GM19239 (cell line): ENCODE measurements around the gene PLXNA1.

ENCODE experiments used
- DNase-seq: peaks from one replicate; pipeline ENCODE4 v3.0.0; 2011; ENCODE audit warnings: low spot score; ENCODE audit not compliant: insufficient read length
- FAIRE-seq: peaks from 2 replicates; lab custom pipeline; 2011; peaks lifted over from hg19 to GRCh38; lab: Jason Lieb, UNC

Gene PLXNA1

DNA sequence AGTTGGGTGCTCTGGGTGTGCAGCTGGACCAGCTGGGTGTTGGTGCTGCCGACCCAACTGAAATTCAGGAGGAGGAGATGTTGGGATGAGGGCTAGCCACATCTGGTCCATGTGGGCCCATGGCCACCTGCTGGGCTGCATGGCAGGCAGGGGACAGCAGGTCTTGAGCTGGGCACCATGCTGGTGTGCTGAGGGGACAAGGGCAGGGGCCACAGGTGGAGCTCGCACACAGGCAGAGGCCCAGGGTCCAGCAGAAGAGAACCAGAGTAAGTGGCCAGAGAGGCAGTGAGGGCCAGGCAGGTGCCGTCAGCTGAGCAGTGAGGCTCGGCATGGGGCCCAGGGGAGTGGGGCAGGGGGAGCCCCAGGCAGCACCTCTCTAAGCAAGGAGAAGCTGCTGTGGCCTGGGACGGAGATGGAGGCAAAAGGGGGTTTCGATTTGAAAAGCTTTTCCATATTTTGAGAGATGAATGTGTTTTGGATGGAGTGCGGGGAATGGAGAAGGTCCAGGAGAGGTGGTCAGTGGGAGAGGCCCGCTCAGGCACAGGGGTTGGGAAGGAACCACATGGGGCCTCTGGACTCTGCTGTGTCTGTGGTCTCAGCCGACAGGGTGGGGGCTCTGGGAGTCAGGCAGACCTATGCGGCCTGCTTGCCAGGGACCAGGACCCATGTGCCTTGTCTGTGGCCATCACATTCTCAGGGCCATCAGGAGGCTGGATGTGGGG lies 30.5 kb upstream of the PLXNA1 start:
- no peak for DNase-seq
- no peak for FAIRE-seq

DNA sequence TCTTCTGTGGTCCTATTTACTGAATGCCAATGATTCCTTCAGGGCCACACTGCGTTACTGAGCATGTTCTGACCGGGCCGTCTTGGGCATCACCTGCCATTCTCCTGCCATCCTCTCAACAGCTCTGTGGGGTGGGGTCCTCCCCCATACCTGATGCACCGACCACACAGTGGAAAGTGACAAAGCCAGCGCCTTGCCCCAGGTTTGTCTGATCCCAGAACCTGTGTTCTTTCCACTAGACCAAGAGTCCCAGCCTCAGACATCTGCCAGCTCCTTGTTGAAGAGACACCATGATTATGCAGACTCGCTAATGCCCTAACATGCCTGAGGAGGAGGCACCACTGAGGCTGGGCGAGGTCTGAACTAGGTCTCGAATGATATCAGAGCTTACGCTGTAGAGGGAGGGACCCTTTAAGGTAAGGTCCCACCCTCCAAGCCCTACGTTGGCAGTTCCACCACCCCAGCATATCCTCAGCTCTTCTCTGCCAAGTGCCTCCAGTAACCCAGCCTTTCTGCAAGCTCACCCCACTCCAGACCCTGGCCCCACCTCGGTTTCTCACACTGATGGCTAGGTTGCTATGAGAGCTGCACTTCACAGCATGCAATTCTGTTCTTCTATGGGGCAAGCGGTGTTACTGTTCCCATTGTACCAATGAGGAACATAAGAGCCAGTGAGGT lies 29.8 kb upstream of the PLXNA1 start:
- DNase-seq, result no peak
- FAIRE-seq, result no peak

DNA sequence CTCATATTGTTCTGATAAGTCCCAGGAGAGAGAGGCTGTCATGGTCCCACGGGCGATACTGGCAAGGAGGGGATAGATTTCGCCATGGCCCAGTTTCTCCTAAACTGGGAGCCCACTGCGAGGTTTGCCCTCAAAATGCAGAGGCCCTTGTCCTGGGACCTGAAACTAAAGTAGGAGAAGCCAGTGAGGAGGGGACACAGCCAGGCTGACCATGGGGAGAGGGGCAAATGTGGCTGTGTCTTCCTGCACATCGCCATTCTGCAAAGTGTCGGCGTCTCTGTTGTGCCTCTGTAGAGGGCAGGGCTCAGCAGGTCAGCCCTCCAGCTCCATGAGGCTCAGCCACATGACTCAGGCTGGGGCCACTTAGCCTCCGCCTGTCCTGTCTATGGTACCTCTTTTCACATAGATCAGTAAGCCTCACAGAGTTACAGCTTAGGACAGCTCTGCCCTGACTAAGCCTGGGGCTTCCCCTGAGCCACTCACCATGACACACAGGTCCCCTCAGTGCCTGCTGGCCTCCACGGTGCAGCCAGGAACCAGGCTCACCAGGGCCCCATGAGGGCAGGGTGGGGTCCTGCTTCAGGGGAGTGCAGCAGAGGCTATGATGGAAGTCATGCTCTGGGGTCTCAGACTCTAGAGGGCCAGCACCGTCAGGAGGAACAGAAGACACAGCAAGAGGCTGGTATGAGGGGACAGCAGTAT lies 28.6 kb upstream of the PLXNA1 start:
- FAIRE-seq (no peak), DNase-seq (no peak)

DNA sequence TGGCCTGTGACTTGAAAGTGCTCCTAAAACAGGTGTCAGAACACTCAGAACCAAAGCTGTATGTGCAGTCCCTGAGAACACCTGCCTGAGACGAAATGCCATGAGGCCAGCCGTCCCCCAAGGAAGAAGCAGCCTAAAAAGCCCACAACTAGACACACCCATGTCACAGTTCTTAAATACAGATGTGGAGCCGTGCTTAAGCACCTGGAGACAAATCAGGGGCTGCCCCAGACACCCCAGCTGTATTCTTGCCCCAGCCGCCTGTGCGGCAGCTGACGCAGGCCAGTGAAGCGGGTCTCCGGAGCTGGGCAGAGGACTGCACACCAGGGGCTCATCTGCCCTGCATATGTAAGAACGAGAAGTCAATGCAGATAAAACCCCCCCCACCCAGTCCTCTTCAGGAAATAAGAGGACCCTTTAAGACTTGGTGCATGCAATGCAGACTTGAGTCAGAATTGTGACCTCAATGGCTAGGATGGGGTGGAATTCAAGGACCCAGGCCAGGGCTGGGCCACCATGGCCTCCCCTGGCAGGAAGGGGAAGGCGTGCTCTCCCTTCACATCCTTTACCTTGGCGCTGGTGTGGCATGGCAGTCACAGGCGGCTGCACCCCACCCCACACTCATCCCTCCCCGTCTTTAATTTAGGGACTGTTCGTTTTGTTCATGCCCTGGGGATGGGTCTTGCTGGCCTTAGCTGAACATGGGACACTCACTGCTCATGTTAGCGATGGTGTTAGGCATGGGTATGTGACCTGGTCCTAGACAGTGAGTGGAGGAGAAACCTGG lies 27.7 kb upstream of the PLXNA1 start:
- FAIRE-seq (no peak), DNase-seq (no peak)

DNA sequence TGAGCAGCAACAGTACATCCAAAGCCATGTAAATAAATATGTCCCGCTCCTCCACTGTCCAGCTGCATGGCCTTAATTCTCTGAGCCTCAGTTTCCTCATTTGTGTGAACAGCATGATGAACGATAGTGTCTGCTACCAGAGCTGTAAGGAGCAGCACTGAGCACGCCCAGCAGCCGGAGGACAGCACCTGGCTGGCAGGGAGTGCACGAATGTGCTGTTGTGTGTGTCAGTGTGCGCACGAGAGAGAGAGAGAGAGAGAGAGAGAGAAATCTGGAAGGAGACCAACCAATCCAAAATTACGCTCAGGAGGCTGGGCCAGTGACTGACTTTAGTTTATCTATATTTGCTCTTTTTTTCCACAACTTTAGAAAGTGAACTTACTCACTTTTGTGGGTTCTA lies 26.6 kb upstream of the PLXNA1 start:
- FAIRE-seq, result no peak
- no peak for DNase-seq

DNA sequence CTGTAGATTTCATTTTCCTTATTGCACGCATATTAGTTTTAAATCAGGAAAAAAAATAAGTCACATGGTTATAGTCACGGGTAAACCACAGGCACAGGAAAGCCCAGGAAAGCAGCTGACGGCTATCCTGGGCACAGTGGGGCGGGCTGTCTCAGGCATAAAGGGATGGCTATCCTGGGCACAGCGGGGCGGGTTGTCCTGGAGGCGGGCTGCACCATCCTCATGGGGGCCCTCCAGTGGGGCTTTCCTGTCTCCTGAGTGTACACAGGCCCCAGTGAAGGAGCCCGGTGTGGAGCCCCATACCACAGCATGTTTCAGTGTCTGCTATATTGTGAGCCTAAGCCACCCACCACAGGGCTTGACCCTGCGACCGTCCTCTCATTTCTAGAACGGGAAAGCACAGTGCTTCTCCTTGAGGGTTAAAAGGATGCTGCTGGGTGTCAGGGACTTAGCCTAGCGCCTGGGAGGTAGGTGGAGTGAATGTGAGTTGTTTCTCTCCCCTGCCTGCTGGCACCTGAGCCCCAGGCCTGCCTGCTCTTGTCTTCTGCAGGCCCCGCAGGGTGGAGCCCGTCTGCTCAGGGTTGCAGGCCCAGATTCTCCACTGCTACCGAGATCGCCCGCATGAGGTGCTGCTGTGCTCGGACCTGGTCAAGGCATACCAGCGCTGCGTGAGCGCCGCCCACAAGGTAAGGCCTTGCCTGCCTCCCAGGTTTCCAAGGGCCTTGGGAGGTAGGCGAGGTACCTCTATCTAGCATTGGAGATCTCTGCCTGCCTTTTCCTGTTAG lies 25.9 kb upstream of the PLXNA1 start:
- FAIRE-seq (no peak), DNase-seq (no peak)

DNA sequence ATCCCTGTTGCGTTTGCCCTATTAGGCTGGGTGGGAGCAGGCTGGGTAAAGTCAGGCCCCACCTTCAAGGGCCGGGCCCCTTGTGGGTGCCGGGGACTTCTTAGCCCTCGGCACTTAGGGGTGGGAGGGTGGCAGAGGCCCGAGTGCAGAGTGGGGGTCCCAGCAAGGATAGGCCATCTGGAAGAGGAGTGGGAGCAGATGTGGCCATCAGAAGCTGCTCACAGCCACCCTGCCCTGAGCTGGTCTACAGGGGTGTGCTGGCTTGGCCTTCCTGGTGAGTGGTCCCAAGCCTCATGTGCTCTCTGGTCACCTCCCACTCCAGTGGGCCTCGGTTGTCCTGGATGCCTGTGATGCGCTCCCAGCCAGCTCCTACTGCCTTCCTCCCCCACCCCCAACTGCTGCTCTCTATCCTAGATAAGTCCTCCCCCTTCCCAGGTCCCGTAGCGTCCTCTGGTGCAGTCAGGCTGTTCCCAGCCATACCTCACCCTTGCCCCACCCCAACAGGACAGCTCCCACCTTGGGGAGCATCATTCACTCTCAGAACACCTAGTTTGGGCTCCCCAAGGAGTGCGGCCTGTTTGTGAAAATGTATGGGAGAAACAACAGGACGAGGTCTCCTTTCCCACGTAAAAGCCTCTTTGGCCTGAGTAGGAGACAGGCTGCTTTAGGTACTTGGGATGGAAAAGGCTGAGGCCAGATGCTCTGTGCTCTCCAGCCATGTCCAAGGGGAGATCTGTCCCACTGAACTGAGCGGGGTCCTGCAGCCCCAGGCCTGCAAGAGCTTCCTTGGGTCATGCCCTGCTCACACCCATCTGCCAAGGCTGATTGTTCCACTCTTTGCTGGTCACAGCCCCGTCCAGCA lies 24.9 kb upstream of the PLXNA1 start:
- FAIRE-seq (no peak), DNase-seq (no peak)

DNA sequence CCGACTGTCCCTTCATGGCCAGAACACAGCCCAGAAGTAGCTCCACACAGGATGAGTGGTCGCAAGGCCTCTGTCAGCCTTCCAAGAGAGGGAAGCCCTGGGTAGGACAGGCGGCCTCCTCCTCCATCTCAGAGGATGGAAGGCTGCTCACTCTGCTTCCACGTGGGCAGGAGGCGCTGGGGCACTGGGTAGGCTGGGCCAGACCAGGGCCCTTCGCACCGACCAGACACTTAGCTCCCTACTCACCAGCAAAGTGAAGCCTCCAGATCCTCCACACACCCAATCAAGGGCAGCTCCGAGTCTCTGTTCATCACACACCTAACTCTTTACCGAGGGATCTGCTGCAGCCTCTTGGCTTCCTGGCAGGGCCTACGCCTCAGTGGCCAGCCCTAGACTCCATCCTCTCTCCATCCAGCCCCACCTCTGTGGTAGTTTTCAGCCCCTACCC lies 24.3 kb upstream of the PLXNA1 start:
- FAIRE-seq, result no peak
- DNase-seq, result no peak

DNA sequence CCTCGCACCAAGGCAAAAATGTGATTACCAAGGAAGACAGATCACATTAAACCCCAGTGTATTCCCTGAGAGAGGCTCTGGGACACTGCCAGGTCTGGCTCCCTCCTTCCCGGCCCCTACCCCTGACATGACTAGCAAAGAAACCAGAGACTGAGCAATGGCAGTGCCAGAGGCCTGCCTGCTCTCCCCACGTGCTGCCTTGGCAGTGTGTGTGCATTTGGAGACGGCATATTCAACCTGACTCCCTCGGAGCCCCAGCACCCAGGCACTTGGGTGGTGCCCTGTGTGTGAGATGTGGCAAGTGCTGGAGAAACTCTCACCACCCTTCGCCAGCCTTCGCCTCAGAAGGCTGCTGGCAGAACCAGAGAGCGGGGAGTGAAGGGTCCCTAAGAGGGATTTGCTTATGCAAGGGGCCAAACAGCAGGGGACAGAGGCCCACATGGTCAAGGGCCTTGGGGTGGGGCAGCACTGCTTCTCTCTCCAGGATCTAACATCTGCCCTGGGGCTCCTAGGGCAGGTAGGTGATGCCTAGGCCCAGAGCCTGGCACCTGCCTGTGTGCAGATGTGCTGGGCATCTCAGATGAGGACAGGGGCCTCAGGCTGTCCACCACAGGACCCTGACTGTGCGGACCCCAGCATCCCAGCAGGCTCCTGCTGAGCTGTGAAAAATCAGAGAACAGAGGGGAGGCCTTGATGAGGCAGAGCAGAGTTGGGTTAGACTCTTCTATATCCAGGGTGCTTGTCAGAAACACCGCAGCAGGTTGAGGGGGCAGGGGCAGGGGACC lies 23.6 kb upstream of the PLXNA1 start:
- DNase-seq (no peak), FAIRE-seq (no peak)

DNA sequence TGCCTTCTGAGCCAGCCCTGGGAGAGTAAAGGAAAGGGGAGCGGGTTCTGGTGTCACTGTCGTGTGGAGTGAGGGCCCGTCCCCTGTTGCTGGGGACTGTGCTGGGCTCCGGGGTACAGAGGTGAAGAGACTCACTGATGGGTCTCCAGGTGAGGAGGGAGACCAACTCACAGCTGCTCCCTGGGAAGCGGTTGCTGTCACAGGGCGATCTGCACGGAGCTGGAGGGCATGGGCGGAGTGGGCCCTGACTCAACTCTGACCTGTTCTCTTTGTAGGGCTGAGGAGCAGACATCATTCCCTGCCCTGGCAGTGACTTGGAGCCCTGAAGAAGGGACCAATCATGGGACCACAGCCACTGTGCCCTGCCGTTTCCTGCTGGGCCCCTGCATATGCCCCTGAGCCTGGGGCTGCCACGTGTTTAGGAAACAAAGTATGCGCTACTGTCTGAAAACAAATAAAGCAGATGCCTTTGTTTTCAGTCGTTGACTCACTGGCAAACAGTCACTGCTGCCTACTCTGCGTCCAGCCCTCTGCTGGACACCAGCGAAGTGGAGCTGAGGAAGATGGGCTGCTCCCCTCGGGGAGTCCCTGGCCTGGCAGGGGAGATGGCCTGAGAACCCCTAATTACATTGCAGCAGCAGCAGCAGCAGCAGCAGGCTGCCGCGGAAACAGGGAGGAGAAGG lies 22.9 kb upstream of the PLXNA1 start:
- FAIRE-seq (no peak), DNase-seq (no peak)

DNA sequence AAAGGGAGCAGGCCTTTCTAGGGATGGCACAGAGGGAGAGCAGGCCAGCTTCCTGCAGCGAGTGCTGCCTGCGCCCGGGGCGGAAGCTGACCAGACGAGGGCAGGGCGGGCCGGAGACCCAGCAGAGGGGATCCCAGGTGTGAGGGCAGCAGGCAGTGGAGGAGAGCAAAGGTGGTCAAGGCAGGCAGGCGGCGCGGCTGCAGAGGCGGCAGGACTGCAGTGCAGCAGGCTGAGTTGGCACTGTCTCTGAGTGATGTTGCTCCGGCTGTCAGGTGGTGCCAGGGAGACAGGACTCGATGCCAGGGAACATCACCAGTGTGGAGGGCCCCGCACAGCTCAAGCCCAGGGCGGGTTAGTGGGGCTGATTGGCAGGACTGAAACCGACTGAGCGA lies 22.3 kb upstream of the PLXNA1 start:
- FAIRE-seq, result no peak
- no peak for DNase-seq

DNA sequence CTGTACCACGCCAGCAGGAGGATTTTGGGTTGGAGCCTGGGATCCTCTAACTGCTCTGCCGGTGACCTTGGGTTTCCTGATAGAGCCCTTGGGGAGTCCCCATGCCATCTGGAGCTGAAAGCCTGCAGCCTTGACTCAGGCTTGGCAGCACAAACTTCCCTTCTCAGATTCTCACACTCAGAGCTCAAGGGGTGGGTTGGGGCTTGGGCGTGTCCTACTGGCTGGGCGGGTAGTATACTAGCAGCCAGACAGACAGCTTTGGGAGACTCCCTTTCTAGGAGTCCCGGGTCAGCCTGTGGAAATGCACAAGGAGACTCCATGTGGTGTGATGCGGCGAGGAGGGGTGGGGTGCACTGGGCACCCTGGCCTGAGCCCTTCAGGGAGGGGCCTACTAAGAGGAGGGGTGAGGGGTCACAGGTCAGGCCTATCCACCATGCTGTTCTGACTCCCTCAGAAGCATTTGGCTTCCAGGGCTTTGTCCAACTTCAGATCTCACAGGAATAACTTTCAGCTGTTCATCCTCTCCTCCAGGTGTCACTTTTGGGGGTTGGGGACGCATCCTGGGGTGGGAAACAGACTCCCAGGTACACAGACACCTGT lies 21.6 kb upstream of the PLXNA1 start:
- DNase-seq (no peak), FAIRE-seq (no peak)

DNA sequence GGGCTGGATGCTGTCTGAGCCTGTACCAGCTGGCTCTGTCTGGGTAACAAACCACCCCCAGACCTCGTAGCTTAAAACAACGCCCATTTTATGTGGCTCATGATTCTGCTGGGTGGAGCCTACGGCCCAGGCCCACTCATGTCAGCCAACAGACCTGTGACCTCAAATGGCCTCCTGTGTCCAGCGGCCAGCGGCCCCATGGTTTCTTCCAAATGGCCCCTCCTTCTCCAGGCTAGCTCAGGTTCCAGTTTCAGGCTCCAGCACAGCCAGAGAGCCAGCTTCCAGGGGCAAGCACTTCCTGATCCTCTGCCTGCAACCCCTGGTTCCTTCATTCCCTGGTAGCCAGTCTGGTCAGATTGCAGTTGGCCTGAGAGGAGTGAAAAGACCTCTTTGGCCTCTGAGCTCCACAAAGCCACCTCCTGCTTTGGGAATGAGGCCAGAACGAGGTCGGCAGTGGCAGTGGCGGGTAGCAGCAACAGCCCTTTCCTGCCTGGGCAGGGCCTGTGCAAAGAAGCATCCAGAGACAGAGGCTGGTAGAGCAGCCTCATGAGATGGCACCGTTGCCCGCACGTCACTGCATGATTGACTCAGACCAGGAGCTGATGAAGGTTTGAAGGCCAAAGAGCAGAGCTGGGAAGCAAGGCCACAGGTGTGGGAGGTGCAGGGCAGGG lies 21.0 kb upstream of the PLXNA1 start:
- no peak for DNase-seq
- FAIRE-seq, result no peak

DNA sequence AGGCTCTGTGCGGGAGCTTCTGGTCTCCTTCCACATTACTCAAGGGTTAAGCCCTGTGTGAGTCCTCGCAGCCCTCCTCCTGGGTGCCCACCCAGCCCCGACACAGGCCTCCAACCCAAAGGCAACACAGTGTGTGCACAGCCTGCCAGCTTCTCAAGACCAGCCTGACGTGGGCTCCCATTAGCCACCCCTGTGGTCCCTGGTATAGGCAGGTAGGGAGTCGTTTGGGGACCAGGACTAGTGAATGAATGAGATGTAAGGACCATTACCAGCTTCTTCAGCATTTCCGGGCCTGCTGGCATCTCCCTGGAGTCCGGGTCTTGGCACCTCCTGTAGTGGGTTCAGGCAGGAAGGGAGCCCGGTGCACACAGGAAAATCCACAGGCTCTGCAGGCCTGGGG lies 20.2 kb upstream of the PLXNA1 start:
- DNase-seq, result no peak
- no peak for FAIRE-seq

DNA sequence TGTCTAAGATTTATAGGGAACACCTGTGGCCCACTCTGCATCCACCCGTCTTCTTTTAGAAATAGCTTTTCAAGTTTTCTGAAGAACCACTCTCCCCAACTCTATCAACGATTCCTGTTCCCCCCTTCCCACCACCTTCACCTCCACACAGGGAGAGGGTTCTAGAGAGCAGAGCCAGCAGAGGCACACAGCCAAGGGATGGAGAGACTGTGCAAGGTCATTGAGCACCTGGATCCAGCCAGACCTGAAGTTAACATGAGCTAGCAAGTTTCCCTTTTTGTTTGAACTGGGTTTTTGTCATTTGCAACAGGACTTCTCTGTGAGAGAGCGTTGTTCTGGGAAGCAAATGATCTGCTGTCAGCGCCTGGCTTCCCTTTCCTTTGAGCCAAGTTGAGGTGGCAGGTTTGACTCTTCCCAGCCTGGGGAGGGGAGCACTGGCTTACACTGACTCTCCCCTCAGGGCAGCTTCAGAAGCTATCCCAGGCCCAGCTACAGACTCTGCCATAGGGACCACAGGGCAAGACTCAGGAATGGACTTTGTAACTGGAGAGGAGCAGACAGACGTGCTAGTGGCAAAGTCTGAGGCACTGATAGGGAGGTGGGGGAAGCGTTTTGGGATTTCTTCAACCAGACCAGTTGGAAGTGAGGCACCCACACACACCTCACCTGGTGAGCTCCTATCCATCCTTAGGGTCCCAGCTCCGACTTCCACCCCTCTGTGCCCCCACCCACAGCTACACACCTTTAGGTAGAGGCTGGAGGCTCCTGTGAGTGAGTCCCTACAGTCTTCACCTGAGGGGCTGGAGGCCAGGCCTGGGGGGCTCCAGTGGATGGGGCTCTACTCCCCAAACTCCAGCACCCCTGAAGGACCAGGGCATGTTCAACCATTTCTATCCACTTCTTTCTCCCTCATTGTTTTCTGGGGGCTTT lies 19.4 kb upstream of the PLXNA1 start:
- FAIRE-seq, result no peak
- no peak for DNase-seq

DNA sequence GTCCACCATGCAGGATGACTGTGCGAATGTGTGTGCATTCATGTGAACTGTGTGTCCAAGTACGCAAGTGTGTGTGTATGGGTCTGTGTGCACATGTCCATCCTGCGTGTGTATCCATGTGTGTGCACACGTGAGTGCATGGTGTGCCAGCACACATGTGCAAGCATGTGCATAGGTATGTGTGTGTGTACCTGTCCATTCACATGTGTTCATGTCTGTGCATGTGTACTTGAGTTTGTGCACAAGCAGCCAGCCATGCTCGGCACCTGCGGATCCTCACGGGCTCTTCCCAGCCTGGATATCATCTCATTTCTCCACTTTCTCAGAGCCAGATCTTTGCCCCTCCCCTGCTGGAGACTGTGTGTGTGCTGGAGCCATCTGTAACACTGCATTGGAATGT lies 18.7 kb upstream of the PLXNA1 start:
- DNase-seq, result no peak
- FAIRE-seq, result no peak
